HG03135 (cell line): Measurements from ENCODE around the gene XRN2.
"Not testable (repeated sequence)": the region's sequence is repeated elsewhere in the genome, so short reads cannot be mapped to it uniquely, and the experiment has no call there.

Experiments
- ATAC-seq: cut with Tn5 transposase; IDR thresholded peaks from one replicate; pipeline ENCODE4 v1.9.1; 2021; ENCODE audit warnings: mild to moderate bottlenecking, moderate library complexity; ENCODE audit not compliant: unreplicated experiment

XRN2 gene

GRCh38 chr20:21423712-21424111, 120.6 kb downstream of the XRN2 start:
- not testable (repeated sequence) for ATAC-seq

DNA sequence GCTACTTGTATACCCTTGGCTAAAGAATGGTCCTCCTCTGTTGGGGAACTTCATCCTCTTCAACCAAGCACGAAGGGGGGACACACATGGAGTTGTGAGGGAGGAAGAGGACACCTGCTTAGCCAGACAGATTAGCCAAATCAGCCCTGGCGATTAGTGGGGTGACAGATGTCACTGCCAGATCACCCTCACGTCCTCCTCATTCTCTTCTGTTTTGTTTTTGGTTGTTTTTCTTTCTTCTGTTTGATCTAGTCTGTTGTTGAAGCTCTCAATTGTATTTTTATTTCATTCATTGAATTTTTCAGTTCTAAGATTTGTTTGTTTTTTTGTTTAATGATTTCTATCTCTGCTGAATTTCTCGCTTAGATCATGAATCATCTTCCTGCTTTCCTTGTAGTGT, 121.7 kb downstream of the XRN2 start:
- ATAC-seq, result no peak

DNA sequence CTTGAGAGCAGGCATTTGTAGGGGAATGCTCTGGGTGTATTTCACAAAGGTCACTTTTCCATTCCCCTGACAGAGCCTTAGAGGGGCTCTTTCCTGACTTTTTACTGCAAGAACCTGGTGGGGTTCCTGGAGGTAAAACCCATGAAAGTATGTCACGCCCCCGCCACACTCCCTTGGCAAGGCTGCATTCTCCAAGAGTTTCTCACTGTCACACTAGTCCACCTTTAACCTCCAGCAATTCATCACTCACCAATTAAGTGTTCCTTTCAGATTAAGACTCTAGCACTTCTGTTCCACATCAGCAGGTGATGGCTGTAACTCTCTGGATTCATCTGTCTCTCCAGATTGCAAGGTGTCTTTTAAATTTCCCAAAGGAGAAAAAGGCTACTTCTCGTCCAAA, 126.9 kb downstream of the XRN2 start:
- no peak for ATAC-seq

GRCh38 chr20:21432911-21433310, 129.8 kb downstream of the XRN2 start:
- ATAC-seq, result no peak

GRCh38 chr20:21433329-21433890, 130.3 kb downstream of the XRN2 start:
- no peak for ATAC-seq

DNA sequence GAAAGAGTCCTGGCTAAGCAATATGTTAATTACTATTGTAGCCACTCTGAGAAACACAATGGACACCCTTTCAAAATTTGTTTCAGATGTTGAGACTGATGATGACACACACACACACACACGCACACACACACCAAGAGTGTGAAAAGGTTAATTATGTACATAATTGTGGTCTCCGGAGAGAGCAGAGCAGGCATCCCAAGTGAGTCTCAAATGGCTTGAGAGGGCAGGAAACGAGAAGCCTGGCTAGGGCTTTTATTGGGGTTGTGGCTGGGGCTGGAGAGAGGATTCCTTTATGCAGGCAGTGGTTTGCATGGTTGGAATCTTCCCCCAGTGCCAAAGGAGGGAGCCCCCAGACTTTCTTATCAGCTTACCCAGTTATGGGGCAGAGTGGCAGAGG, 132.4 kb downstream of the XRN2 start:
- no peak for ATAC-seq

- no peak for ATAC-seq
Measured at GRCh38 chr20:21436205-21436604, 133.1 kb downstream of the XRN2 start.

DNA sequence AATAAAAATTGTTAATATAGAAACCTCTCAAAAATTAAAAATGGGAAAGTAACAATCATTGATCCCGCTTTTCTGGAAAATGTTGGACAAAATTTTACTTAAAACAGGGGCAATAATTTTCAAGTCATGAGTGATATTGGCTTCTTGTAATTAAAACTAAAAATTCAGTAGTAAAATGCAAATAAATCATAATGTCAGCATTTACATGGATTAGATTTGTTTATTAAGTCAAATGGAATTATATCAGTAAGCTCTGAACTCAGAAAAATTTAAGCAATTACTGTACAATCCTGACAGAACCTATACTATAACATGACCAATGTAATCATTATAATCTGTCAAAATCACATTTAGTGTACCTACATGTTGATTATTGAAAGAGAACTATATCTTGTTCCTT, 134.1 kb downstream of the XRN2 start:
- ATAC-seq, result no peak

GRCh38 chr20:21437816-21438215, 134.7 kb downstream of the XRN2 start:
- no peak for ATAC-seq
